LNCaP clone FGC (cell line): ENCODE data around the gene MYCBPAP.

Experiments used
- DNase-seq: peaks from one replicate; pipeline ENCODE4 v3.0.0-alpha.2; 2011; ENCODE audit warnings: low read depth
- H3K4me3 ChIP-seq: 2 replicates; pipeline ENCODE4 v1.5.1; 2011; ENCODE audit warnings: mild to moderate bottlenecking, low read depth, low read length, control low read depth
- CTCF ChIP-seq: IDR thresholded peaks from 2 replicates; pipeline ENCODE4 v1.5.1; 2012; ENCODE audit warnings: mild to moderate bottlenecking; ENCODE audit not compliant: control insufficient read depth, insufficient read depth; ENCODE audit errors: extremely low read depth

MYCBPAP gene

GRCh38 chr17:50492214-50492613, 16.0 kb upstream of the MYCBPAP start:
- no peak for TF ChIP-seq CTCF
- H3K4me3 ChIP-seq: no peak overlapping the region
- DNase-seq: no peak

- DNase-seq: no peak
- no peak overlapping the region for H3K4me3 ChIP-seq
- no peak for TF ChIP-seq CTCF
These were observed 14.5 kb upstream of the MYCBPAP start for GRCh38 chr17:50493744-50494143.

- DNase-seq: no peak
- H3K4me3 ChIP-seq: no peak overlapping the region
- no peak for TF ChIP-seq CTCF
These were observed 12.9 kb upstream of the MYCBPAP start for GRCh38 chr17:50495217-50495823.

GRCh38 chr17:50495918-50496317, 12.3 kb upstream of the MYCBPAP start:
- H3K4me3 ChIP-seq: no peak overlapping the region
- no peak for DNase-seq
- TF ChIP-seq CTCF: no peak

- H3K4me3 ChIP-seq: no peak overlapping the region
- TF ChIP-seq CTCF: no peak
- no peak for DNase-seq
These were observed 10.0 kb upstream of the MYCBPAP start for GRCh38 chr17:50498021-50498874.

GRCh38 chr17:50499270-50499669, 9.0 kb upstream of the MYCBPAP start:
- DNase-seq: no peak

More at GRCh38 chr17:50499270-50499669, 9.0 kb upstream of the MYCBPAP start:
- no peak overlapping the region for H3K4me3 ChIP-seq
- TF ChIP-seq CTCF: no peak
